HepG2 (cell line): ENCODE data around the gene COMMD3. TPM values are rescaled to one million over a fixed set of nuclear protein-coding genes. Genes with fewer than 3 reads are reported as not detected.

Experiments used
- ATAC-seq: fragments of 200-7000 bp; cut with Tn5 transposase; 3 replicates; pipeline ENCODE4 v1.9.1; 2020; ENCODE audit warnings: mild to moderate bottlenecking, moderate library complexity
- BruUV-seq: library from RNA; stranded (reverse); fragments of 400-500 nt; replicated peaks from 2 replicates; lab custom pipeline; 2021; lab: Mats Ljungman, UMichigan
- CTCF ChIA-PET: fragments of 300-600 bp; formaldehyde crosslinking; extraction: SDS; loops from one replicate; lab custom pipeline; 2021; ENCODE audit warnings: low total read pairs, inconsistent platforms, low intra/inter-chr PET ratio; lab: Yijun Ruan, JAX
- POLR2A ChIA-PET: fragments of 350-600 bp; sonication (Branson Sonifier 250); formaldehyde crosslinking; loops from one replicate; lab custom pipeline; 2020; ENCODE audit warnings: antibody characterized with exemption, inconsistent platforms; lab: Yijun Ruan, JAX
- DNase-seq: peaks from one replicate; pipeline ENCODE4 v3.0.0-alpha.2; 2015; ENCODE audit warnings: low spot score
- FAIRE-seq: peaks from 3 replicates; lab custom pipeline; 2011; peaks lifted over from hg19 to GRCh38; lab: Jason Lieb, UNC
- H2AFZ ChIP-seq: one replicate; pipeline ENCODE4 v1.6.1; 2011; ENCODE audit warnings: low read length, inconsistent platforms
- H3K27ac ChIP-seq: fragments of 300-600 bp; 3 replicates; pipeline ENCODE4 v1.8.0; 2011; ENCODE audit warnings: mixed run types, mild to moderate bottlenecking, mixed read lengths, low read length, inconsistent platforms; ENCODE audit not compliant: insufficient read depth; ENCODE audit errors: extremely low read length
- H3K27me3 ChIP-seq, 2 experiments: fragments of 200-600 bp in 1 of 2; 2 replicates in 1 of 2; 3 replicates in 1 of 2; pipeline versions ENCODE4 v1.6.0 to v1.8.0; 2011; ENCODE audit warnings: low read length in 2 of 2, mild to moderate bottlenecking in 2 of 2, moderate library complexity in 2 of 2, inconsistent platforms in 1 of 2; ENCODE audit not compliant: insufficient read depth in 2 of 2, control insufficient read depth in 1 of 2
- H3K36me3 ChIP-seq, 2 experiments: fragments of 200-600 bp in 1 of 2; replicated peaks in 1 of 2; 2 replicates in 1 of 2; 3 replicates in 1 of 2; pipeline versions ENCODE4 v1.5.1 to v1.8.0; 2011; ENCODE audit warnings: low read length in 2 of 2, inconsistent platforms in 1 of 2; ENCODE audit not compliant: insufficient read depth in 2 of 2, control insufficient read depth in 1 of 2
- H3K4me1 ChIP-seq: 2 replicates; pipeline ENCODE4 v1.5.1; 2012; ENCODE audit warnings: low read length, inconsistent platforms; ENCODE audit not compliant: insufficient read depth
- H3K4me2 ChIP-seq: 2 replicates; pipeline ENCODE4 v1.6.0; 2011; ENCODE audit warnings: low read depth, low read length, inconsistent platforms
- H3K4me3 ChIP-seq, 3 experiments: fragments of 200-600 bp in 1 of 3; sonication (generic), shearing (Covaris generic) in 1 of 3; replicated peaks in 1 of 3; 2 replicates each; pipeline ENCODE4 v1.5.1; 2011 to 2016; ENCODE audit warnings: low read length in 3 of 3, inconsistent platforms in 2 of 3, low read depth in 2 of 3, mild to moderate bottlenecking in 2 of 3, control low read depth in 1 of 3, mixed read lengths in 1 of 3; ENCODE audit not compliant: insufficient read depth in 1 of 3
- H3K79me2 ChIP-seq: one replicate; pipeline ENCODE4 v1.6.1; 2011; ENCODE audit warnings: low read length, inconsistent platforms; ENCODE audit not compliant: insufficient read depth
- H3K9ac ChIP-seq: 2 replicates; pipeline ENCODE4 v1.6.0; 2011; ENCODE audit warnings: mild to moderate bottlenecking, low read depth, low read length, inconsistent platforms; ENCODE audit not compliant: insufficient read depth
- H3K9me3 ChIP-seq: 2 replicates; pipeline ENCODE4 v1.5.1; 2012; ENCODE audit warnings: mild to moderate bottlenecking, low read length
- H4K20me1 ChIP-seq: 2 replicates; pipeline ENCODE4 v1.6.0; 2011; ENCODE audit warnings: inconsistent platforms, mild to moderate bottlenecking, low read length, moderate library complexity; ENCODE audit not compliant: insufficient read depth
- AGO1 ChIP-seq: fragments of 200-400 bp; formaldehyde crosslinking; IDR thresholded peaks from 2 replicates; pipeline ENCODE4 v1.6.1; 2017; ENCODE audit warnings: mild to moderate bottlenecking, low read depth, low read length, moderate library complexity; ENCODE audit not compliant: poor library complexity, severe bottlenecking
- CENPBD1 ChIP-seq: sonication (generic); formaldehyde crosslinking; IDR thresholded peaks from 2 replicates; pipeline ENCODE4 v1.8.0; 2022; ENCODE audit warnings: missing genetic modification reagents, low read depth, mild to moderate bottlenecking, borderline replicate concordance
- FOXC1 ChIP-seq: sonication (generic); formaldehyde crosslinking; IDR thresholded peaks from 2 replicates; pipeline ENCODE4 v1.8.0; 2022; ENCODE audit warnings: mild to moderate bottlenecking, missing genetic modification reagents, borderline replicate concordance
- HNRNPH1 ChIP-seq: fragments of 200-400 bp; formaldehyde crosslinking; optimal IDR thresholded peaks from 2 replicates; pipeline ENCODE3; 2017; ENCODE audit warnings: mild to moderate bottlenecking, low read depth, low read length
- HOXD1 ChIP-seq: sonication (generic); formaldehyde crosslinking; IDR thresholded peaks from 2 replicates; pipeline ENCODE4 v1.5.0; 2020; ENCODE audit warnings: missing genetic modification reagents
- ISX ChIP-seq: sonication (generic); formaldehyde crosslinking; conservative IDR thresholded peaks from 2 replicates; pipeline ENCODE4 v1.5.0; 2020; ENCODE audit warnings: missing genetic modification reagents
- KMT2A ChIP-seq: sonication (generic); formaldehyde crosslinking; IDR thresholded peaks from 2 replicates; pipeline ENCODE4 v1.4.0; 2020; ENCODE audit warnings: missing genetic modification reagents
- MED13 ChIP-seq: sonication (generic); formaldehyde crosslinking; IDR thresholded peaks from 2 replicates; pipeline ENCODE4 v1.5.0; 2020; ENCODE audit warnings: missing genetic modification reagents
- MXD4 ChIP-seq: IDR thresholded peaks from 2 replicates; pipeline ENCODE4 v1.6.1; 2016; ENCODE audit warnings: mild to moderate bottlenecking, missing biosample characterization, missing genetic modification reagents
- RAD21 ChIP-seq: fragments of 450-650 bp; formaldehyde crosslinking; IDR thresholded peaks from 2 replicates; pipeline ENCODE4 v1.5.0; 2020; ENCODE audit warnings: mild to moderate bottlenecking
- REPIN1 ChIP-seq: sonication (generic); formaldehyde crosslinking; IDR thresholded peaks from 2 replicates; pipeline ENCODE4 v1.8.0; 2022; ENCODE audit warnings: missing genetic modification reagents, low read depth, mild to moderate bottlenecking, borderline replicate concordance
- SMARCE1 ChIP-seq: fragments of 450-650 bp; IDR thresholded peaks from 2 replicates; pipeline ENCODE4 v1.6.1; 2017; ENCODE audit warnings: borderline replicate concordance
- TBX3 ChIP-seq: fragments of 450-650 bp; IDR thresholded peaks from 2 replicates; pipeline ENCODE4 v1.6.1; 2017; ENCODE audit warnings: antibody characterized with exemption, mild to moderate bottlenecking, inconsistent platforms, borderline replicate concordance
- TGIF2 ChIP-seq: IDR thresholded peaks from 2 replicates; pipeline ENCODE4 v1.6.1; 2016; ENCODE audit warnings: control low read depth, missing compliant biosample characterization
- ZNF383 ChIP-seq: sonication (generic); formaldehyde crosslinking; IDR thresholded peaks from 2 replicates; pipeline ENCODE4 v1.4.0; 2020; ENCODE audit warnings: missing genetic modification reagents, mild to moderate bottlenecking, borderline replicate concordance
- ZNF569 ChIP-seq: sonication (generic); formaldehyde crosslinking; IDR thresholded peaks from 2 replicates; pipeline ENCODE4 v1.5.0; 2020; ENCODE audit warnings: mild to moderate bottlenecking, missing genetic modification reagents, moderate library complexity, borderline replicate concordance
- ZNF644 ChIP-seq: IDR thresholded peaks from 2 replicates; pipeline ENCODE4 v1.6.1; 2016; ENCODE audit warnings: low read depth
- ZNF672 ChIP-seq: sonication (generic); formaldehyde crosslinking; IDR thresholded peaks from 2 replicates; pipeline ENCODE4 v1.8.1; 2022; ENCODE audit warnings: missing genetic modification reagents
- ZNF761 ChIP-seq: sonication (generic); formaldehyde crosslinking; conservative IDR thresholded peaks from 2 replicates; pipeline ENCODE4 v1.4.0; 2020; ENCODE audit warnings: mild to moderate bottlenecking, missing genetic modification reagents
- WGBS: methylation state at CpG from one replicate; pipeline ENCODE4 v1.1.6; 2017; ENCODE audit warnings: low lambda C conversion rate; 5-methylcytosine and 5-hydroxymethylcytosine counted together
- in situ Hi-C: cut with HindIII; loops from 2 replicates; pipeline ENCODE4 v1.10.0; 2017; ENCODE audit warnings: low pct_unique_long_range_greater_than_20kb; ENCODE audit not compliant: extremely low pct_ligation_motif_present
- intact Hi-C: fragments of 100-400 bp; cut with micrococcal nuclease; formaldehyde crosslinking; loops from one replicate; pipeline ENCODE4 v1.10.0; 2022; ENCODE audit not compliant: unreplicated experiment
- polyA plus RNA-seq, 8 experiments: library from polyadenylated mRNA; depleted of rRNA in 3 of 8; stranded (reverse) in 7 of 8; unstranded in 1 of 8; fragments of >200 nt; fragmentation: Illumina TruSeq in 4 of 8; extraction: Trizol in 4 of 8; gene quantifications; 2 replicates each; pipeline versions ENCODE4 v1.2.1 to v1.2.3, GENCODE V29; 2011 to 2016; ENCODE audit warnings: low read depth in 4 of 8, missing spikeins in 1 of 8, mixed read lengths in 1 of 8; ENCODE audit not compliant: insufficient read depth in 1 of 8
- total RNA-seq, 5 experiments: library from RNA; depleted of rRNA; stranded (reverse); fragments of >200 nt; fragmentation: Illumina TruSeq; extraction: Trizol; gene quantifications; 2 replicates each; pipeline ENCODE4 v1.2.3, GENCODE V29; 2016; ENCODE audit warnings: low read depth in 1 of 5
- TF ChIP-seq, protein P1 (sequence below): sonication (generic); formaldehyde crosslinking; IDR thresholded peaks from 2 replicates; pipeline ENCODE4 v1.4.0; 2020; ENCODE audit warnings: mild to moderate bottlenecking, missing genetic modification reagents
- TF ChIP-seq, protein P2 (sequence below): IDR thresholded peaks from 2 replicates; pipeline ENCODE4 v1.6.1; 2016; ENCODE audit warnings: missing genetic modification reagents, missing compliant biosample characterization

The COMMD3 gene
- total and polyA plus RNA-seq, 2 of the 13 experiments (the other 11 are each of a cell fraction or from before 2014, with no cell fraction given) = 38.7 to 54.4 TPM

DNA sequence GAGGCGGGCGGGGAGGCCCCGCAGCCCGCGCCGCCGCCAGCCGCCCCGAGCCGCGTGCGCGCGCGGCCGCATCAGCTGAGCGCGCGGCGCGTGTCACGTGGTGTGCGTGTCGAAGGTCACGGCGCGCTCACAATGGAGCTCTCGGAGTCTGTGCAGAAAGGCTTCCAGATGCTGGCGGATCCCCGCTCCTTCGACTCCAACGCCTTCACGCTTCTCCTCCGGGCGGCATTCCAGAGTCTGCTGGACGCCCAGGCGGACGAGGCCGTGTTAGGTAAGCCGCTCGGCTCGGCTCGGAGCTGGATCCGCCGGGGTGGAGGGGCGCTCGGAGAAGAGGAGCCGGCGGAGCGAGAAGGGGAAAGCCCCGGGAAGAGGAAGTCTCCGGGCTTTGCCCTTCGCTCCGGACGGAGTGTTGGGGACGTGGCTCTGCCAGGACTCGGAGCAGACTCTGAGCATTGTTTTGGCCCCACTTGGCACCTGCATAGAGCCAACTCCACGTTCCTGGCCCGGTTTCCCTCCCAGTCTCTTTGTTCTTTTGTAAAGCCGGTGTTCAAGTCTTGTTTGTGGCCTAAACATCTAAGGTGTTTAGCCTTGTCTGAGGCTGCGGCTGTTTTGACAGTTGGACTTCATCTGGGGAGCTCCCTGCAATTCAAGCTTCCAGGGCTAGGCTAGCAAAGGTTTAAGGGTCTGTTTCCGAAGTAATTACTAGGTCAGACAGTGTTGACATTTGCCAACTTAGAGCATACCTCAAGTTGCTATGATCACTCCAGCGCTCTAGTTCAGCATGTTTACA, at the start of gene COMMD3 (continued):
- TF ChIP-seq, protein P1, sequence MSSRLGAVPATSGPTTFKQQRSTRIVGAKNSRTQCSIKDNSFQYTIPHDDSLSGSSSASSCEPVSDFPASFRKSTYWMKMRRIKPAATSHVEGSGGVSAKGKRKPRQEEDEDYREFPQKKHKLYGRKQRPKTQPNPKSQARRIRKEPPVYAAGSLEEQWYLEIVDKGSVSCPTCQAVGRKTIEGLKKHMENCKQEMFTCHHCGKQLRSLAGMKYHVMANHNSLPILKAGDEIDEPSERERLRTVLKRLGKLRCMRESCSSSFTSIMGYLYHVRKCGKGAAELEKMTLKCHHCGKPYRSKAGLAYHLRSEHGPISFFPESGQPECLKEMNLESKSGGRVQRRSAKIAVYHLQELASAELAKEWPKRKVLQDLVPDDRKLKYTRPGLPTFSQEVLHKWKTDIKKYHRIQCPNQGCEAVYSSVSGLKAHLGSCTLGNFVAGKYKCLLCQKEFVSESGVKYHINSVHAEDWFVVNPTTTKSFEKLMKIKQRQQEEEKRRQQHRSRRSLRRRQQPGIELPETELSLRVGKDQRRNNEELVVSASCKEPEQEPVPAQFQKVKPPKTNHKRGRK (CRISPR knock-in tag) = no peak
- peak; percentile 69; the same call in 1 of the 2 replicates for TF ChIP-seq MXD4 (CRISPR knock-in tag)
- TF ChIP-seq CENPBD1 (CRISPR knock-in tag) = no peak
- peak; percentile 89 for TF ChIP-seq KMT2A (CRISPR knock-in tag)
- peak; percentile 19; the same call in 1 of the 2 replicates for TF ChIP-seq TGIF2
- TF ChIP-seq, protein P2, sequence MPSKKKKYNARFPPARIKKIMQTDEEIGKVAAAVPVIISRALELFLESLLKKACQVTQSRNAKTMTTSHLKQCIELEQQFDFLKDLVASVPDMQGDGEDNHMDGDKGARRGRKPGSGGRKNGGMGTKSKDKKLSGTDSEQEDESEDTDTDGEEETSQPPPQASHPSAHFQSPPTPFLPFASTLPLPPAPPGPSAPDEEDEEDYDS (CRISPR knock-in tag) = no peak
- TF ChIP-seq MED13 (CRISPR knock-in tag) = no peak

- peaks cover 2 to 18% of the 10 kb centered on the region in 2 experiments; a peak in 3 of 5 replicates for H3K27me3 ChIP-seq
- TF ChIP-seq SMARCE1 = no peak
- TF ChIP-seq ZNF383 (CRISPR knock-in tag) = no peak
- TF ChIP-seq FOXC1 (CRISPR knock-in tag) = no peak
- TF ChIP-seq ZNF761 = no peak
- no peak for TF ChIP-seq RAD21 (CRISPR knock-in tag)
- TF ChIP-seq AGO1 = no peak
- no peak for TF ChIP-seq ZNF672
- no peak for TF ChIP-seq ZNF569 (CRISPR knock-in tag)
- no peak for TF ChIP-seq HNRNPH1
- TF ChIP-seq ZNF644 (CRISPR knock-in tag) = no peak
- TF ChIP-seq HOXD1 (CRISPR knock-in tag) = no peak
- TF ChIP-seq TBX3 = no peak
- TF ChIP-seq REPIN1 (CRISPR knock-in tag) = no peak
- TF ChIP-seq ISX (CRISPR knock-in tag) = no peak
- H3K36me3 ChIP-seq = no peaks in the 10 kb centered on the region
- ATAC-seq (no peak), DNase-seq (no peak), FAIRE-seq (no peak)
- no peaks in the 10 kb centered on the region for H3K4me1 ChIP-seq
- H3K4me3 ChIP-seq = no peak overlapping the region
- H3K27ac ChIP-seq = no peak overlapping the region
- no peaks in the 10 kb centered on the region for H3K9me3 ChIP-seq
- in situ Hi-C loops (no loop called here), intact Hi-C loops (no loop called here)
- H3K4me2 ChIP-seq = no peak overlapping the region
- H2AFZ ChIP-seq = no peak overlapping the region
- no peaks in the 10 kb centered on the region for H3K79me2 ChIP-seq
- ChIA-PET POLR2A (no interaction called here), CTCF (no interaction called here)
- no TSS peak for BruUV-seq
- WGBS = 0% methylated on average over 1 of the region's 2 CpGs
- H3K9ac ChIP-seq = no peak overlapping the region
- no peaks in the 10 kb centered on the region for H4K20me1 ChIP-seq
Measured at GRCh38 chr10:22268503-22268902, 47.7 kb upstream of the COMMD3 start.
